IMR-90 (cell line): Measurements from ENCODE around the gene UTP3.

Experiments
- BHLHE40 ChIP-seq: fragments of 150-350 bp; IDR thresholded peaks from 2 replicates; pipeline ENCODE4 v1.6.1; 2016; ENCODE audit warnings: mild to moderate bottlenecking, low read depth, low read length
- CEBPB ChIP-seq: IDR thresholded peaks from 2 replicates; pipeline ENCODE4 v1.6.1; 2012; ENCODE audit warnings: low read depth, low read length, improper control_type of control experiment
- MAFK ChIP-seq: IDR thresholded peaks from 2 replicates; pipeline ENCODE4 v1.6.1; 2012; ENCODE audit warnings: low read depth, low read length, improper control_type of control experiment
- MAZ ChIP-seq: IDR thresholded peaks from 2 replicates; pipeline ENCODE4 v1.6.1; 2012; ENCODE audit warnings: low read depth, mild to moderate bottlenecking, low read length, improper control_type of control experiment, moderate library complexity, borderline replicate concordance
- MXI1 ChIP-seq: IDR thresholded peaks from 2 replicates; pipeline ENCODE4 v1.6.1; 2012; ENCODE audit warnings: low read depth, mild to moderate bottlenecking, low read length, moderate library complexity, borderline replicate concordance
- NFE2L2 ChIP-seq: fragments of 150-350 bp; IDR thresholded peaks from 2 replicates; pipeline ENCODE4 v1.6.1; 2016; ENCODE audit warnings: low read depth, mild to moderate bottlenecking, low read length
- POLR2A ChIP-seq: IDR thresholded peaks from 2 replicates; pipeline ENCODE4 v1.6.1; 2012; ENCODE audit warnings: mild to moderate bottlenecking, low read depth, low read length
- RAD21 ChIP-seq: IDR thresholded peaks from 2 replicates; pipeline ENCODE4 v1.6.1; 2012; ENCODE audit warnings: low read length, improper control_type of control experiment
- RFX5 ChIP-seq: IDR thresholded peaks from 2 replicates; pipeline ENCODE4 v1.8.0; 2012; ENCODE audit warnings: low read depth, mild to moderate bottlenecking, low read length, moderate library complexity
- TF ChIP-seq, protein P1 (sequence below): conservative IDR thresholded peaks from 2 replicates; pipeline ENCODE4 v1.5.1; 2012; ENCODE audit warnings: mild to moderate bottlenecking, low read depth, low read length, improper control_type of control experiment
- TF ChIP-seq, protein P2 (sequence below): fragments of 150-350 bp; IDR thresholded peaks from 2 replicates; pipeline ENCODE4 v1.6.1; 2017; ENCODE audit warnings: mild to moderate bottlenecking, antibody characterized with exemption, low read length, low read depth

DNA sequence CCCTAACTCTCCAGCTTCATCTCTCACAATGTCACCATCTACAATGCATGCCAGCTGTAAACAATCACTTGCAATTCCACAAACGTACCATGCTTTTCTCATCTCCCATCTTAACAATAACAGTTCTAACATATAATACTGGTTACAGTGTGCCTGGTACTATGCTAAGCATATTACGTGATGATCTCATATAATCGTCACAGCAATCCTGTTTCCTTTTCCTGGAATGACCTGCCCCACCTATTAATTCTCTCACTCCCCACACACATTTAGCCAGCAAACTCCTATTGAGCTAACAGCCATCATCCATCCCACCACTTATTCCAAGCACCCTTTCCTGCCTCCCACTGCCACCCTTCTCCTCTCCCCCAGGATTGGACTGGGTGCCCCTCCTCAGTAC, 29.9 kb upstream of the UTP3 start:
- TF ChIP-seq RFX5 (no peak), POLR2A (no peak), BHLHE40 (no peak), NFE2L2 (no peak), MAFK (no peak), RAD21 (no peak), MAZ (no peak), CEBPB (no peak), MXI1 (no peak)
- TF ChIP-seq, protein P1, sequence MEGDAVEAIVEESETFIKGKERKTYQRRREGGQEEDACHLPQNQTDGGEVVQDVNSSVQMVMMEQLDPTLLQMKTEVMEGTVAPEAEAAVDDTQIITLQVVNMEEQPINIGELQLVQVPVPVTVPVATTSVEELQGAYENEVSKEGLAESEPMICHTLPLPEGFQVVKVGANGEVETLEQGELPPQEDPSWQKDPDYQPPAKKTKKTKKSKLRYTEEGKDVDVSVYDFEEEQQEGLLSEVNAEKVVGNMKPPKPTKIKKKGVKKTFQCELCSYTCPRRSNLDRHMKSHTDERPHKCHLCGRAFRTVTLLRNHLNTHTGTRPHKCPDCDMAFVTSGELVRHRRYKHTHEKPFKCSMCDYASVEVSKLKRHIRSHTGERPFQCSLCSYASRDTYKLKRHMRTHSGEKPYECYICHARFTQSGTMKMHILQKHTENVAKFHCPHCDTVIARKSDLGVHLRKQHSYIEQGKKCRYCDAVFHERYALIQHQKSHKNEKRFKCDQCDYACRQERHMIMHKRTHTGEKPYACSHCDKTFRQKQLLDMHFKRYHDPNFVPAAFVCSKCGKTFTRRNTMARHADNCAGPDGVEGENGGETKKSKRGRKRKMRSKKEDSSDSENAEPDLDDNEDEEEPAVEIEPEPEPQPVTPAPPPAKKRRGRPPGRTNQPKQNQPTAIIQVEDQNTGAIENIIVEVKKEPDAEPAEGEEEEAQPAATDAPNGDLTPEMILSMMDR, result no peak
- TF ChIP-seq, protein P2, sequence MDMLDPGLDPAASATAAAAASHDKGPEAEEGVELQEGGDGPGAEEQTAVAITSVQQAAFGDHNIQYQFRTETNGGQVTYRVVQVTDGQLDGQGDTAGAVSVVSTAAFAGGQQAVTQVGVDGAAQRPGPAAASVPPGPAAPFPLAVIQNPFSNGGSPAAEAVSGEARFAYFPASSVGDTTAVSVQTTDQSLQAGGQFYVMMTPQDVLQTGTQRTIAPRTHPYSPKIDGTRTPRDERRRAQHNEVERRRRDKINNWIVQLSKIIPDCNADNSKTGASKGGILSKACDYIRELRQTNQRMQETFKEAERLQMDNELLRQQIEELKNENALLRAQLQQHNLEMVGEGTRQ, result no peak
